GM10248 (cell line): ENCODE results near the gene SLCO2A1.

Experiments used
- CTCF ChIA-PET: fragments of 300-600 bp; sonication (Branson Sonifier 250); formaldehyde crosslinking; extraction: SDS; loops from one replicate; lab custom pipeline; 2021; ENCODE audit warnings: antibody characterized with exemption; lab: Yijun Ruan, JAX
- POLR2A ChIA-PET: fragments of 350-650 bp; sonication (Branson Sonifier 250); formaldehyde crosslinking; extraction: SDS; loops from one replicate; lab custom pipeline; 2020; ENCODE audit warnings: antibody characterized with exemption; lab: Yijun Ruan, JAX
- DNase-seq: peaks from one replicate; pipeline ENCODE4 v3.0.0; 2012; ENCODE audit errors: extremely low spot score
- TF ChIP-seq, protein P1 (sequence below): IDR thresholded peaks from 2 replicates; pipeline ENCODE4 v1.5.1; 2012; ENCODE audit warnings: mild to moderate bottlenecking, low read depth; ENCODE audit errors: extremely low read depth, missing control alignments, control extremely low read depth

The SLCO2A1 gene

DNA sequence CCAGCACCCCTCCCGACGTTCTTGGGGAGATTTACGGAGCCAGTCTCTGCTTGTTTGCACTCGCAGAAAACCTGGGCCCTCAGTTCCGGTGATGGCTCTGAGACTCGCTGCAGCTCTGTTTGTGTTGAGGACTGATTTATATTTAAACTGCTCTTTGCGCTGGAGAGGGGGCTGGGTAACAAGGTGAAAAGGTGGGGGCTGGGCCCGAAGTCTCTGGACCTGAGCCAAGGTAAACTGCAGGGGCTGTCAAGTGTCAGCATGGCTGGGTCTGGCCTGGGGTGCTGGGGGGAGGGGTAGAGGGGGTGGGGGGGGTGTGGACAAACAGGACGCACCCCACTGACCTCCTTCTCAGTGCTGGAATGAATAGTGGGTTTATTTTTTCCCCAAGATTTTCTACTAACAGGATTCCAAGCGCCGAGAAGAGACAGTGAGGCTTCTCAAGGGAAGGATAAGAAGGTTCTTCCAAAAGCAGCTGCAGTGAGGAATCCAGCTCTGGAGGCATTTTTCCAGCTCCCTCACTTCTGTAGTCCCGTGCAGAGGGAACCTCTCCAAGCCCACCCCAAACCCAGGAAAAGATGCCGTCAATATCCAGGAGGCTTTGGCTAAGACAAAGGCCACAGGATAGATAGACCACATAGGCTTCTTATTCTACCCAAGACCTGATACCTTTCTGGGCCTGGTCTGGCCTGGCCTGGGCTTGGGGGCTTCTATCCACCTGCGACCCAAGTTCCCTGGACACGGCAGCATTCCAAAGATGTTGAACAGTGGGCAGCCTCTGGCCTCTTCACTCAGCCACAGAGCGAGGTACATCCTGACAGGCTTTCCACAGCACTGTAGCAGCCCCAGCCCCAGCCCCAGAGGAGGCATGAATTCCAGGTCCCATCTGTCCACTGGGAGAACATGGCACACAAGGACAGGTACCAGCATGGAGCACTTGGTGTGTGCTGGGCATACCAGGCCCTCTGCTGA is 938 bp upstream of the SLCO2A1 start:
- CTCF ChIA-PET, result no interaction called here
- DNase-seq, result no peak
- POLR2A ChIA-PET, result no interaction called here

DNA sequence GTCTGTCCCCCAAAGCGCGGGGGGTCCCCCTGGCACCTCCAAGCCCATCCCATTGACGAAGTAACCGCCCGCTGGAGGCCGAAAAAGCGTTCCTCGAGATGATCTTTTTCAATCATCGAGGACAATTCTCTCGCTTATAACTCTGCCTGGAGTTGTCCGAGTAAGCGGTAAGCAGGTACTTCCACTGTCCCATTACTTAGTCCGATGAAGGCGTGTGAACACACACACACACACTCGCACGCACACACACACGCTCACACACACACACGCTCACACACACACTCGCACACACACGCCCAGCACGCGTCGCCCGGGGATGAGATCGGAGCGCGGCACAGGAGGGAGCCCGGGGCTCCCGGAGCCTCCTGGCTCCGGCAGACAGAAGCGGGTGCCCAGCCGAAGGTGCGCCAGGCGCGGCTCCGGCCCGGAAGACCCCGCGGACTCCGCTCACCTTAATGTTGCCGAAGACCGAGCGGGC is 430 bp downstream of the SLCO2A1 start:
- ChIA-PET CTCF (no interaction called here), POLR2A (no interaction called here)
- TF ChIP-seq, protein P1, sequence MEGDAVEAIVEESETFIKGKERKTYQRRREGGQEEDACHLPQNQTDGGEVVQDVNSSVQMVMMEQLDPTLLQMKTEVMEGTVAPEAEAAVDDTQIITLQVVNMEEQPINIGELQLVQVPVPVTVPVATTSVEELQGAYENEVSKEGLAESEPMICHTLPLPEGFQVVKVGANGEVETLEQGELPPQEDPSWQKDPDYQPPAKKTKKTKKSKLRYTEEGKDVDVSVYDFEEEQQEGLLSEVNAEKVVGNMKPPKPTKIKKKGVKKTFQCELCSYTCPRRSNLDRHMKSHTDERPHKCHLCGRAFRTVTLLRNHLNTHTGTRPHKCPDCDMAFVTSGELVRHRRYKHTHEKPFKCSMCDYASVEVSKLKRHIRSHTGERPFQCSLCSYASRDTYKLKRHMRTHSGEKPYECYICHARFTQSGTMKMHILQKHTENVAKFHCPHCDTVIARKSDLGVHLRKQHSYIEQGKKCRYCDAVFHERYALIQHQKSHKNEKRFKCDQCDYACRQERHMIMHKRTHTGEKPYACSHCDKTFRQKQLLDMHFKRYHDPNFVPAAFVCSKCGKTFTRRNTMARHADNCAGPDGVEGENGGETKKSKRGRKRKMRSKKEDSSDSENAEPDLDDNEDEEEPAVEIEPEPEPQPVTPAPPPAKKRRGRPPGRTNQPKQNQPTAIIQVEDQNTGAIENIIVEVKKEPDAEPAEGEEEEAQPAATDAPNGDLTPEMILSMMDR, result no peak
- DNase-seq, result no peak

More for the DNA sequence above, 938 bp upstream of the SLCO2A1 start:
- TF ChIP-seq, protein P1, result no peak

DNA sequence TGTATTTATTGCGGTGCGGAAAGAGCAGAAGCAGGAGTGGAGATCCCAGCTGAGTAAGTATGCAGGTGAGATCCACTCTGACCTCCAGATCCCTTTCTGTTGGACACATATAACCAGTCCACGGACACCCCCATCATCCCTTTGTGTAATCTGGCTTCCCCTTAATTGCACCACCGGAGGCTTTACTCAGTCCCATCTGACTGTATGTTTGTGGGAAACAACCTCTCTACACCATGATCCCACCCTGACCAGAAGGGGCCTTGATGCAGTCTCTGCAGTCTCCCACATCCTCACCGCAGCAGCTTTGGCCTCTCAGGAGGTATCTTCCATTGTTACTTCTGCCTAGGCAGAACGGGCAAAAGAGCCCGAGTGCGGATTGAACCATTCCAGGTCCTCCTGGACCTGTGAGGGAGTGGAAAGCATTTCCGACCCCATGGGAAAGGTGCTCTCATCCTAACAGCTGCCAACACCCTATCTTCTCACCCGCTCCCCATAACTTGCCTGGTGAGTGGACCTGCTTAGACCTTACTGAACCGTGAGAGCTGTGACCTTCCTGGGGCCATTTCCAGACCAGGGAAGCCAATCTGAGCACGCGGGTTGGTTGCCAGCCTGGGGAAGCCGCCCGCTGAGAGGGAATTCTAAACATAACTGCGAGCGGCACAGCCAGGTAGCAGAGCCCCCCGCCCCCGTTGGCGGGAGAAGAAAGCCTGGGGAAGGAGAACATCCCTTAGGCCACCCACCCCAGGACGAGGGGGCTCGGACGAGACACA is 1.1 kb downstream of the SLCO2A1 start:
- CTCF ChIA-PET, result no interaction called here
- no peak for DNase-seq
- TF ChIP-seq, protein P1, result no peak
- POLR2A ChIA-PET, result no interaction called here

DNA sequence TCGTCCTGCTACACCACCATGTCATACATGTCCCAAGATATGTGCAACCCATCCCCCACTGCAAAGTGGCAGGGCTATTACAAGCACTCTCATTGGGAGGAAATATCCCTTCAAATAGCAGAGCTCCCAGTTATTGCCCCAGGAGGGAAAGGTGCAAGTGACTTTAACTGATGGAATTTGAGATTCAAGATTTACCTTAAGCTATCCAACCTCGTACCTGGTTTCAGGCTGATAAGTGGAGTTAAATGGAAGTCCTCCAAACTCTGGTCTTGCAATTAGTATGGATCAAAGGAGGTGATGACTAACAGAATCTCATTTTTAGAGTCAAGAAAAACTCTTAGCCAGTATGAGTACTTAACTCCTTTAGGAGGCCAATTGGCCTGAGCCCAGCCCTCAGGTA is 2.1 kb downstream of the SLCO2A1 start:
- no peak for DNase-seq
- CTCF ChIA-PET, result no interaction called here
- TF ChIP-seq, protein P1, result no peak
- POLR2A ChIA-PET, result no interaction called here

DNA sequence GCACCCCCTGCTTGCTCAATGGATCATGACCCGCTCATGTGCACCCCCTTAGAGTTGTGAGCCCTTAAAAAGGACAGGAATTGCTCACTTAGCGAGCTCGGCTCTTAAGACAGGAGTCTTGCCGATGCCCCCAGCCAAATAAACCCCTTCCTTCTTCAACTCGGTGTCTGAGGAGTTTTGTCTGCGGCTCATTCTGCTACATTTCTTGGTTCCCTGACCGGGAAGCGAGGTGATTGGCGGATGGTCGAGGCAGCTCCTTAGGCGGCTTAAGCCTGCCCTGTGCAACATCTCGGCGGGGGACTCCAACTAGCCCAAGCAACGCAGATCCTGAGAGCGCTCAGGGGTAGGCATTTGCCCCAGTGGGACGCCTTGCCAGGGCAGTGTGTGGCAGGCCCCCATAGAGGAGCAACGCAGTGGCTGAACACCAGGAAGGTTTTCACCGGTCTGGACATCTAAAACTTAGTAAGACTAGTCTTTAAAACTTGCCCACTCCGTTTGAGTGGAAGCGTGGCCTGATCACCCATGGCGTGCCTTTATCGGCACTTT is 9.5 kb downstream of the SLCO2A1 start:
- POLR2A ChIA-PET, result no interaction called here
- TF ChIP-seq, protein P1, result no peak
- no peak for DNase-seq
- CTCF ChIA-PET, result no interaction called here

DNA sequence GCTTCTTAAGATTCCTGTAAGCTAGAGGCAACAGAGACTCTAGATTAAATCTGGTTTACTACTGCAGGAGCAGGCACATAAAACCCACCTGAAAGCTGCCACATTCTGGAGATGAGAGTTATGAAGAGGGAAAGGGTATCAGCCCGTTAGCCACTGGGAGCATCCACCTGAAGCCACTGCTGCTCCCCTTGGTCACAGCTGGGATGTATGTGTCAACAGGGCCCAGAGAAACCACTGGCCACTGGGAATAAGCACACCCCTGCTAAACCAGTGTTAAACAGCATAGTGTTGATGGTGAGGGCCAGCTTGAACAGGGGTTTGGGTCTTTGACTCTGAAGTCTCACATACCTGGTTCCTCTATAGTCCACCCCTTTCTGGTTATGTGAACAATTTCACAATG is 10.9 kb downstream of the SLCO2A1 start:
- TF ChIP-seq, protein P1, result no peak
- CTCF ChIA-PET, result no interaction called here
- POLR2A ChIA-PET, result no interaction called here
- no peak for DNase-seq
